ENCODE results near the gene TAS2R20. TPM values are rescaled to one million over a fixed set of nuclear protein-coding genes. Genes with fewer than 3 reads are reported as not detected.

TAS2R20 gene
- total and polyA plus RNA-seq, 12 donors: 0.13 to 0.64 (median 0.38) TPM

DNA sequence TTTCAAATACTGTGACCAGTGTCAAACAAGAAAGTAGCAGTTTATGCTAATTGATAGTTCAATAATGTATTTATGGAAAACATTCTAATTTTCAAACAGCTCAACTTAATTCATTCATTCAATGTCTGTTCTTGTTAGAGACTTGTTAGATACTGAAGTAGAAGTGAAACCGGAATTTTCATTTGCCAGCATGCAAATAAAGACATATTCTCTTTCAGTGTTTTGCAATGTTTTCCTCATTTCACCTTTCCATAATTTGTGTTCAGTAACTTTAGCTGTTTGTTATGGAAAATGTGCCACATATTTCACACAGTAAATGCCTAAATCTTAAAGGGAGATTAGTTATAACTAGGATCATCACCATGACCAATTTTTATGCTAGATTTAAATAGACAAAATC, 32.6 kb downstream of the TAS2R20 start:
- no peak overlapping the region for H3K4me3 ChIP-seq
- no peak overlapping the region for H3K27ac ChIP-seq
- intact Hi-C loops (cut with DNase I): loop anchor here in 1 of 10 donors (10.0 kb wide), 1 partner anchor 209 kb away; the partner anchor contains the start of gene SMIM10L1
- WGBS, 2 donors: 93 to 97% methylated on average over 1 of the region's 1 CpG
- DNase-seq: no peak
- H3K9me3 ChIP-seq: no peaks in the 10 kb centered on the region
- ATAC-seq: no peak
- H3K4me1 ChIP-seq: peaks cover 0 to 18% (median 0%) of the 10 kb centered on the region in 9 donors
- H3K27me3 ChIP-seq: no peaks in the 10 kb centered on the region
- TF ChIP-seq, protein P1, sequence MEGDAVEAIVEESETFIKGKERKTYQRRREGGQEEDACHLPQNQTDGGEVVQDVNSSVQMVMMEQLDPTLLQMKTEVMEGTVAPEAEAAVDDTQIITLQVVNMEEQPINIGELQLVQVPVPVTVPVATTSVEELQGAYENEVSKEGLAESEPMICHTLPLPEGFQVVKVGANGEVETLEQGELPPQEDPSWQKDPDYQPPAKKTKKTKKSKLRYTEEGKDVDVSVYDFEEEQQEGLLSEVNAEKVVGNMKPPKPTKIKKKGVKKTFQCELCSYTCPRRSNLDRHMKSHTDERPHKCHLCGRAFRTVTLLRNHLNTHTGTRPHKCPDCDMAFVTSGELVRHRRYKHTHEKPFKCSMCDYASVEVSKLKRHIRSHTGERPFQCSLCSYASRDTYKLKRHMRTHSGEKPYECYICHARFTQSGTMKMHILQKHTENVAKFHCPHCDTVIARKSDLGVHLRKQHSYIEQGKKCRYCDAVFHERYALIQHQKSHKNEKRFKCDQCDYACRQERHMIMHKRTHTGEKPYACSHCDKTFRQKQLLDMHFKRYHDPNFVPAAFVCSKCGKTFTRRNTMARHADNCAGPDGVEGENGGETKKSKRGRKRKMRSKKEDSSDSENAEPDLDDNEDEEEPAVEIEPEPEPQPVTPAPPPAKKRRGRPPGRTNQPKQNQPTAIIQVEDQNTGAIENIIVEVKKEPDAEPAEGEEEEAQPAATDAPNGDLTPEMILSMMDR (IDR thresholded peaks at IDR 0.05): no peak
- H3K36me3 ChIP-seq: no peaks in the 10 kb centered on the region

DNA sequence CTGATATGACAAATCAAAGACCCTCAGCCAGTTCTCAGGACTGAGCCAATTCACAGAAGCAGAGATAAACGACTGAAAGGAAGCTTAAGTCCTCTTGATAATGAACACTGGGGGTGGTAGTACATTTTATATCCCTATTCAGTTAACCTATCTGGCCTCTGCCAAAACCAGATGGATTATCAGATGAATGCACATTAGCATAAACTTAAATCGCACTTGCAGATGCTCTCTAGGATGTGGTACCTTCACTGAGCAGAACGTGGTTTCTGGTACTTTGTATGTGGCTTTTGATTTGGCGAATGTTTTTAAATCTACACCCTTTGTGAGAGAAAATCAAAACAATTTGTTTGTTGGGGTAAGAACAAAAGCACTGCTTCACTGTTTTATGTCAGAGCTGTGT, 37.9 kb downstream of the TAS2R20 start:
- intact Hi-C loops (cut with DNase I): loop anchor here in 2 of 10 donors (5.0 to 10.0 kb wide), 2 partner anchors 215 to 242 kb away; partner anchors contain the start of gene SMIM10L1 (in 1 of the 2)
- H3K9me3 ChIP-seq: peaks cover 0 to 23% (median 3%) of the 10 kb centered on the region in 11 donors
- TF ChIP-seq, protein P1 (IDR thresholded peaks at IDR 0.05): no peak
- H3K36me3 ChIP-seq: no peaks in the 10 kb centered on the region
- H3K27me3 ChIP-seq: no peaks in the 10 kb centered on the region
- no peak for DNase-seq
- 68 to 72% methylated on average over 4 of the region's 4 CpGs for WGBS, 2 donors
- H3K4me1 ChIP-seq: no peaks in the 10 kb centered on the region
- H3K27ac ChIP-seq: no peak overlapping the region
- peak in 1 of 8 donors; percentile 12 for ATAC-seq
- H3K4me3 ChIP-seq: no peak overlapping the region

DNA sequence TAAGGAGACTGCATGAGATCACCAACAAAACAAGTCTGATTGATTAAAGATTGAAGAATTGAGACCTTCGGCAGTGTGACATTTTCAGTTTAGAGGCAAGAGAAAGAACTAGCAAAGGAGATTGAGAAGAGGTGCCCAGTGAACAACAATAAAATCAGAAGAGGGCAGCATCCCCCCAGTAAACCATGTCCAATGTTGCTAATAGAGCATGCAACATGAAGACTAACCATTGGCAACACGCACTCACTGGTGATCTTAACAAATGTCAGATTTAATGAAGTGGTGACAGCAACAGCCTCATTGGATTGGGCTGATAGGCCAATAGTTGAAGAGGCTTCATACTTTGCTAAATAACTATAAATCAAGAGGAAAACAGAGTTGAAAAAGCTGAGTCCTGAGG, 38.3 kb downstream of the TAS2R20 start:
- TF ChIP-seq, protein P1 (IDR thresholded peaks at IDR 0.05): peak in 5 of 9 donors; percentile 15 to 38 (median 24)

DNA sequence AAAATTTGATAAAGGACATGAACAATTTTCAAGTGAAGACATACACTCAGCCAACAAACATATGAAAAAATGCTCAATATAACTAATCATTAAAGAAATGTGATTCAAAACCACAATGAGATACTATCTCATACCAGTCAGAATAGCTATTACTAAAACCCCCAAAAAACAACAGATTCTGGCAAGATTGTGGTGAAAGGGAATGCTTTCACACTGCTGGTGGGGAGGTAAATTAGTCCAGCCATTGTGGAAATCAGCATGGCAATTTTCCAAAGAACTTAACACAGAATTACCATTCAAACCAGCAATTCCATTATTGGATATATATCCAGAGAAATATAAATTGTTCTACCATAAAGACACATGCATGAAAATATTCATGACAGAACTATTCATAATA, 40.4 kb downstream of the TAS2R20 start:
- Histone ChIP-seq H3K4me1 (peaks cover 0 to 4% (median 0%) of the 10 kb centered on the region in 9 donors), H3K9me3 (peaks cover 0 to 35% (median 3%) of the 10 kb centered on the region in 11 donors), H3K27me3 (no peaks in the 10 kb centered on the region), H3K4me3 (no peak overlapping the region), H3K27ac (no peak overlapping the region), H3K36me3 (no peaks in the 10 kb centered on the region)
- intact Hi-C loops (cut with DNase I): loop anchor here in 3 of 10 donors (10.0 kb wide), 2 partner anchors 217 to 247 kb away; partner anchors contain the start of gene SMIM10L1 (in 2 of the 3)
- TF ChIP-seq, protein P1 (IDR thresholded peaks at IDR 0.05): no peak
- ATAC-seq: no peak
- no peak for DNase-seq

More for the DNA sequence above, 38.3 kb downstream of the TAS2R20 start:
- 86 to 94% methylated on average over 2 of the region's 2 CpGs for WGBS, 2 donors
- ATAC-seq (peak in 2 of 8 donors; percentile 59 to 74), DNase-seq (no peak)
- no peaks in the 10 kb centered on the region for H3K36me3 ChIP-seq
- H3K27me3 ChIP-seq: no peaks in the 10 kb centered on the region
- no peak overlapping the region for H3K27ac ChIP-seq
- intact Hi-C loops (cut with DNase I): loop anchor here in 4 of 10 donors (5.0 to 10.0 kb wide), 3 partner anchors 215 to 245 kb away; partner anchors contain the start of gene SMIM10L1 (in 3 of the 4)
- H3K4me1 ChIP-seq: no peaks in the 10 kb centered on the region
- peaks cover 0 to 27% (median 3%) of the 10 kb centered on the region in 11 donors for H3K9me3 ChIP-seq
- H3K4me3 ChIP-seq: no peak overlapping the region
